ENCODE results near the gene GJA3.
A peak's percentile ranks its signal among the peaks of the same experiment; 100 is the strongest.

GJA3 gene

GRCh38 chr13:20178156-20178555, 17.3 kb upstream of the GJA3 start:
- Histone ChIP-seq H3K27ac (ENCODE audit: low read depth, low read length) (no peak overlapping the region), H3K27me3 (ENCODE audit: control insufficient read depth, insufficient read depth, low read length) (no peaks in the 10 kb centered on the region), H3K4me1 (ENCODE audit: control insufficient read depth, insufficient read depth, low read length) (no peaks in the 10 kb centered on the region), H3K9me3 (ENCODE audit: control insufficient read depth, insufficient read depth, low read length) (no peaks in the 10 kb centered on the region), H3K4me3 (ENCODE audit: low read depth, low read length) (no peak overlapping the region), H3K9ac (ENCODE audit: low read depth, low read length) (no peak overlapping the region), H3K36me3 (ENCODE audit: control insufficient read depth, insufficient read depth, low read length) (no peaks in the 10 kb centered on the region)

DNA sequence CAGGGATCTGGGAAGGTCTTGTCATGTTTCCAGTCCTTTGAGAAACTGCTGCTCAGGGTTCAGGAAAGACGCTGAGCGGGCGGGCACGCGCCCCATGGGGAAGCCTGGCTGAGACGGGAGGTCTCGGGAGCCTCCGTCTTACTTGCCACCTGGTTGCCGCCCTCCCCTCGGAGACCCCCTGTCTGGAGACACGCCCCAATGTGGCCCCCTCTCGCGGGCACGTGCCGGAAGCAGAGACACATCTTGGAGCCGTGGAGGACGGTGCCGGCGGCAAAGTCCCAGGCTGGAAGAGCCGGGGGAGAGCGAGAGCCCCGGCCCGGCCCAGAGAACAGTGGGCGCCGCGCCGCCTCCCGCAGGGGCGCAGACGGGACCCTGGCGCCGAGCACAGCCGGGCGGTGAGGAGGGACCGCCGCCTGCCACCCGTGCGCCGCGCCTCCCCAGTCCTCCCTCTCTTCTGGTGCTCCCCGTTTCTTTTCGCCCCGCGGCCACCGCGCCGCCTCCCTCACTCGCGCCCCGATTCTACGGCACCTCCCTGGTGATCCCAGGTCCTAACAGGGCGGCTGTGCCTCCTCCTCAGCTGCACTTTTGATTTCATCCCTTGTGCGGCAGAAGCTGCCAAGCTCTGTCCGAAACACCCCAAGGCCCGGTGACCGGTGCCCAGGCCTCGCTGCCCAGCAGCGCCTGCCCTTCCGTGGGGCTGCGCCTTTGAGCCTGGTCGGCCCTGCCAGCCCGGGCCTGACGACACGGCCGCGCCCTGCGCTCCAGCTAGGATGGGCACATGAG, 16.4 kb upstream of the GJA3 start:
- H3K4me1 ChIP-seq (ENCODE audit: control insufficient read depth, insufficient read depth, low read length), result no peaks in the 10 kb centered on the region
- H3K9me3 ChIP-seq (ENCODE audit: control insufficient read depth, insufficient read depth, low read length), result no peaks in the 10 kb centered on the region
- no peak overlapping the region for H3K27ac ChIP-seq (ENCODE audit: low read depth, low read length)
- H3K9ac ChIP-seq (ENCODE audit: low read depth, low read length), result no peak overlapping the region
- H3K4me3 ChIP-seq (ENCODE audit: low read depth, low read length), result no peak overlapping the region
- H3K36me3 ChIP-seq (ENCODE audit: control insufficient read depth, insufficient read depth, low read length), result no peaks in the 10 kb centered on the region
- no peaks in the 10 kb centered on the region for H3K27me3 ChIP-seq (ENCODE audit: control insufficient read depth, insufficient read depth, low read length)

- Histone ChIP-seq H3K27me3 (ENCODE audit: control insufficient read depth, insufficient read depth, low read length) (no peaks in the 10 kb centered on the region), H3K36me3 (ENCODE audit: control insufficient read depth, insufficient read depth, low read length) (no peaks in the 10 kb centered on the region), H3K4me3 (ENCODE audit: low read depth, low read length) (no peak overlapping the region), H3K4me1 (ENCODE audit: control insufficient read depth, insufficient read depth, low read length) (no peaks in the 10 kb centered on the region), H3K9ac (ENCODE audit: low read depth, low read length) (no peak overlapping the region), H3K9me3 (ENCODE audit: control insufficient read depth, insufficient read depth, low read length) (no peaks in the 10 kb centered on the region), H3K27ac (ENCODE audit: low read depth, low read length) (no peak overlapping the region)
Measured at GRCh38 chr13:20175907-20176652, 15.2 kb upstream of the GJA3 start.

DNA sequence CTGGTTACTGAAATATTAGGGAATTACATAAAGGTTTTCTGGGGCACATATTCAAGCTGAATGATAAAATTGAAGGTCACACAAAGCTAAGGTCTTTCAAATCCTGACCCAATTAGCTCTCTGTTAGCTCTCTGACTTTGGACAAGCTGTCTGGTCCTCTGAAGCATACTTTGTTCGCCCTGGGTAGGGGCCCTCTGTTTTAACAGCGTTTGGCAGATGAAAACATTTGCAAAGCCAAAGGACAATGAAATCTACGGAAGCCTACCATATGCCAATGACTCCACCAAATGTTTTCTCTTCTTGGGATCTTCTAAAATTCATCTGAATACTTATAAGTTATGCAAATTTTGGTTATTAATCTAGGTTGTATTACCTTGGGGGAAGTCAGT, 14.5 kb upstream of the GJA3 start:
- H3K27ac ChIP-seq (ENCODE audit: low read depth, low read length), result peak overlapping the region; percentile 50
- no peaks in the 10 kb centered on the region for H3K9me3 ChIP-seq (ENCODE audit: control insufficient read depth, insufficient read depth, low read length)
- H3K36me3 ChIP-seq (ENCODE audit: control insufficient read depth, insufficient read depth, low read length), result no peaks in the 10 kb centered on the region
- no peaks in the 10 kb centered on the region for H3K27me3 ChIP-seq (ENCODE audit: control insufficient read depth, insufficient read depth, low read length)
- no peak overlapping the region for H3K9ac ChIP-seq (ENCODE audit: low read depth, low read length)
- no peaks in the 10 kb centered on the region for H3K4me1 ChIP-seq (ENCODE audit: control insufficient read depth, insufficient read depth, low read length)
- no peak overlapping the region for H3K4me3 ChIP-seq (ENCODE audit: low read depth, low read length)

DNA sequence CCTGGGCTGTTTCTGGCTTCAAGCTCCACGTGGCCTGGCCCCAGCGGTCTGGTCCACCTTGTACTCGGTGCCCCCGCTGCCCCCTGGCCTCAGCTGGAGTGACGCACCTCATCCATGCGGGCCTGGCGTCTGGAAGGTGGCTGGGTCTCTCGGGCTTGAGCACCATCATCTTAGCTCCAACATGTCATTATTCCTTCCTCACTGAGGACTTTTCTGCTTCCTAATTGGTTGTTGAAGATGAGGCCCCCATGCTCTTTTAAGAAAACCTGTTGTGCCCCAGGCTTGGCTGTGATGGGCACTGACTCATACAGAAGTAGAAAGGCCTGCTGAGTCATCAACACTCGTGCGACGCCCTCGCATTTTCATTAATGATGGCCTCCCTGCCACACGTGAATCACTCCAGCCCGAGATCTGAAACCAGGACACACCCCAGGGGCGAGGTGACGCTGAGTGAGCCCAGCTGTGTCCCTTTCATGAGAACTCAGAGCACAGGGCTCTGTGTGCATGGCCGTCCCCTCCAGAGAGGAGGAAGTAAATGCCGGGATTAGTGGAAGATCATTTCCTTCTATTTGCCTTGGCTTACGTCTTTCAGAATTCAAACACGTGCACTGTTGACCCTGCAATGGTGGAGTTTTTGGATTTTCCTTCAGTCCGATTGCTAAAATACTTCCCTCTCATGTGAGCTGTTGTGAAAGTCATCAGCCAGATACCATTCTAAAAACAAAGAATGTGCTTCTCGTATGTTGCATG, 14.0 kb upstream of the GJA3 start:
- Histone ChIP-seq H3K36me3 (ENCODE audit: control insufficient read depth, insufficient read depth, low read length) (no peaks in the 10 kb centered on the region), H3K9ac (ENCODE audit: low read depth, low read length) (no peak overlapping the region), H3K4me3 (ENCODE audit: low read depth, low read length) (no peak overlapping the region), H3K27ac (ENCODE audit: low read depth, low read length) (peak overlapping the region; percentile 50), H3K4me1 (ENCODE audit: control insufficient read depth, insufficient read depth, low read length) (no peaks in the 10 kb centered on the region), H3K27me3 (ENCODE audit: control insufficient read depth, insufficient read depth, low read length) (no peaks in the 10 kb centered on the region; the same call in 1 of the 2 replicates), H3K9me3 (ENCODE audit: control insufficient read depth, insufficient read depth, low read length) (no peaks in the 10 kb centered on the region)

GRCh38 chr13:20173116-20173746, 12.4 kb upstream of the GJA3 start:
- Histone ChIP-seq H3K4me1 (ENCODE audit: control insufficient read depth, insufficient read depth, low read length) (no peaks in the 10 kb centered on the region), H3K9ac (ENCODE audit: low read depth, low read length) (no peak overlapping the region), H3K36me3 (ENCODE audit: control insufficient read depth, insufficient read depth, low read length) (no peaks in the 10 kb centered on the region), H3K9me3 (ENCODE audit: control insufficient read depth, insufficient read depth, low read length) (no peaks in the 10 kb centered on the region), H3K4me3 (ENCODE audit: low read depth, low read length) (no peak overlapping the region), H3K27me3 (ENCODE audit: control insufficient read depth, insufficient read depth, low read length) (no peaks in the 10 kb centered on the region; the same call in 1 of the 2 replicates), H3K27ac (ENCODE audit: low read depth, low read length) (no peak overlapping the region)

DNA sequence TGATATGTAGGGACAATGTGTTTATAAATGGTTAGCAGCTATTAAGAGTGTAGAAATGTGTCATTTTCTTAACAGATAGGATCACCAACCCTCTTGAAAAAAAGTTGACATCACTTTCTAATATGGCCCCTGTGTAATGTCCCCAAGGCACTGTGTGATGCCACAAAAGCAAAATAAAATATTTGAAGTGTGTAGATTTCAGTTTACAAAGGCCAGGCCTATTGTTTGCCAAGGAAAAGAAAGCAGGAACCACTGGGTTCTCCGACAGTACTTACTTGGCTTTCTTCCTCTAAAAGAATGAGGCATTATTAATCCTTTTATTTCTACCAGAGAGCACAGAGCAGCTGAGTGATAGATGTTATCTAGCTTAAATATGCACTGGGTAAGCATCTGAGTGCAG, 10.5 kb upstream of the GJA3 start:
- no peaks in the 10 kb centered on the region for H3K36me3 ChIP-seq (ENCODE audit: control insufficient read depth, insufficient read depth, low read length)
- H3K4me3 ChIP-seq (ENCODE audit: low read depth, low read length), result no peak overlapping the region
- H3K9me3 ChIP-seq (ENCODE audit: control insufficient read depth, insufficient read depth, low read length), result no peaks in the 10 kb centered on the region
- H3K9ac ChIP-seq (ENCODE audit: low read depth, low read length), result no peak overlapping the region
- H3K27me3 ChIP-seq (ENCODE audit: control insufficient read depth, insufficient read depth, low read length), result no peaks in the 10 kb centered on the region; the same call in 1 of the 2 replicates
- no peak overlapping the region for H3K27ac ChIP-seq (ENCODE audit: low read depth, low read length)
- no peaks in the 10 kb centered on the region for H3K4me1 ChIP-seq (ENCODE audit: control insufficient read depth, insufficient read depth, low read length)

- H3K4me1 ChIP-seq (ENCODE audit: control insufficient read depth, insufficient read depth, low read length), result no peaks in the 10 kb centered on the region
- H3K27ac ChIP-seq (ENCODE audit: low read depth, low read length), result no peak overlapping the region
- H3K4me3 ChIP-seq (ENCODE audit: low read depth, low read length), result no peak overlapping the region
- no peaks in the 10 kb centered on the region for H3K9me3 ChIP-seq (ENCODE audit: control insufficient read depth, insufficient read depth, low read length)
- no peaks in the 10 kb centered on the region for H3K36me3 ChIP-seq (ENCODE audit: control insufficient read depth, insufficient read depth, low read length)
- H3K9ac ChIP-seq (ENCODE audit: low read depth, low read length), result no peak overlapping the region
- H3K27me3 ChIP-seq (ENCODE audit: control insufficient read depth, insufficient read depth, low read length), result no peaks in the 10 kb centered on the region; the same call in 1 of the 2 replicates
Measured at GRCh38 chr13:20170921-20171320, 10.1 kb upstream of the GJA3 start.

GRCh38 chr13:20168396-20168795, 7.5 kb upstream of the GJA3 start:
- Histone ChIP-seq H3K9me3 (ENCODE audit: control insufficient read depth, insufficient read depth, low read length) (no peaks in the 10 kb centered on the region), H3K9ac (ENCODE audit: low read depth, low read length) (no peak overlapping the region), H3K27ac (ENCODE audit: low read depth, low read length) (no peak overlapping the region), H3K4me1 (ENCODE audit: control insufficient read depth, insufficient read depth, low read length) (no peaks in the 10 kb centered on the region), H3K36me3 (ENCODE audit: control insufficient read depth, insufficient read depth, low read length) (no peaks in the 10 kb centered on the region), H3K4me3 (ENCODE audit: low read depth, low read length) (no peak overlapping the region), H3K27me3 (ENCODE audit: control insufficient read depth, insufficient read depth, low read length) (no peaks in the 10 kb centered on the region; the same call in 1 of the 2 replicates)

DNA sequence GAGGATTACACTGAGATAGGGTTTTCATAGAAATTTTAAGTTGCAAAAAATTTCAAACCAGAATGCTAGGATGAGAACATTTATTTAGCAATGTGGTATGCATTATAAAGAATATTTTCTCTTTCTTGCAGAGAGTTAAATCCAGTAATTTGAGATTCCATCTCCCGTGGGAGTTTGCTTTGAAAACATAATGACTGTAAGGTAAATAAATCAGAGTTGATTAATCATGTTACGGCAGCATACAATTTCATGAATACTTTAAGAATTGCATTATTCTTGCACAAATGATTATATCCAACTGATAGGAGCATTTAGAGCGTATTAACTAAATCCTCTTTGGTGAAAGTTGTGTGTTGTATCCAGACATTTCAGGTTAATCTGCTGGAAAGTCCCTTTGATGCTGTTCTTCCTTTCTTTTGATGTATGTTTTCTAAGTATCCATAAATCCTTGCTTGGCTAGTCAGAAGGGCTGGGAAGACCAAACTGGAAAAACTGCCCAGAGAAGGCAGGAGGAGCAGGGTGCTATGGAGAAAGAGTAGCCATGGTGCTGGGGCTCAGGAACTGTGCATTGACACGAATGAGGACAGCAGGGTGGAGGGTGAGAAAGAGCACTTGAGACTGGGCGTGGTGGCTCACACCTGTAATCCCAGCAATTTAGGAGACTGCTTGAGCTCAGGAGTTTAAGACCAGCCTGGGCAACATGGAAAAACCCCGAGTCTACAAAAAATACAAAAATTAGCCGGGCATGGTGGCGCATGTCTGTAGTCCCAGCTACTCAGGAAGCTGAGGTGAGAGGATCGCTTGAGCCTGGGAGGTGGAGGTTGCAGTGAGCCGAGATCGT, 4.8 kb upstream of the GJA3 start:
- Histone ChIP-seq H3K9me3 (ENCODE audit: control insufficient read depth, insufficient read depth, low read length) (no peaks in the 10 kb centered on the region), H3K36me3 (ENCODE audit: control insufficient read depth, insufficient read depth, low read length) (no peaks in the 10 kb centered on the region), H3K9ac (ENCODE audit: low read depth, low read length) (no peak overlapping the region), H3K4me1 (ENCODE audit: control insufficient read depth, insufficient read depth, low read length) (no peaks in the 10 kb centered on the region), H3K27me3 (ENCODE audit: control insufficient read depth, insufficient read depth, low read length) (peaks cover 27% of the 10 kb centered on the region), H3K27ac (ENCODE audit: low read depth, low read length) (no peak overlapping the region), H3K4me3 (ENCODE audit: low read depth, low read length) (no peak overlapping the region)

Measured in HUES48 (cell line).